ENCODE measurements around the gene CDH9. TPM values are rescaled to one million over a fixed set of nuclear protein-coding genes. Genes with fewer than 3 reads are reported as not detected.

The CDH9 gene
- polyA plus RNA-seq, 1 donor, result 0.91 TPM

GRCh38 chr5:26843677-26844076 is 194.7 kb downstream of the CDH9 start:
- Histone ChIP-seq H3K36me3 (ENCODE audit: control insufficient read depth, insufficient read depth, low read length) (no peaks in the 10 kb centered on the region), H3K4me1 (ENCODE audit: control insufficient read depth, insufficient read depth, low read length) (no peaks in the 10 kb centered on the region), H3K4me3 (ENCODE audit: low read length) (no peak overlapping the region), H3K9me3 (ENCODE audit: control insufficient read depth, low read depth, low read length) (no peaks in the 10 kb centered on the region), H3K27me3 (ENCODE audit: control insufficient read depth, insufficient read depth, low read length) (no peaks in the 10 kb centered on the region), H3K27ac (ENCODE audit: low read length) (no peak overlapping the region)
- WGBS (ENCODE audit: insufficient coverage, low lambda C conversion rate), result 80% methylated on average over 1 of the region's 2 CpGs
- no peak for DNase-seq

DNA sequence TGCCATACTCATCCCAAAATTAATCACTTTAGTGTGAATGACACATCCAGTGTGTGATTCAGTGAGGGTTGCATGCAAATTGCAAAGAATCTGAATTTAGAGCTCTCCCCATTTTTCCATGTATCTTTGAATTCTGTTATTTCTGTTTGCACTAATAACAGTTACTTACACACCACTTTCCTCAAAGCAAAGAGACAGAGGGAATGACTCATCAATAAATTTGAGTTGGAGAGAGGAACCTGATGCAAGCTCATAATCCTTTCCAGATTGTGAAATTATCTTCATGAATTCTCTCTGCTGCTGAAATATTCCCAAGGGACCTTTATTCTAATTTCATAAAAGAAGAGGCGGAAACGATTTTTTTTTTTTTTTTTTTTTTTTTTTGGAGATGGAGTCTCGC is 204.8 kb downstream of the CDH9 start:
- DNase-seq, result no peak
- Histone ChIP-seq H3K36me3 (ENCODE audit: control insufficient read depth, insufficient read depth, low read length) (no peaks in the 10 kb centered on the region), H3K4me1 (ENCODE audit: control insufficient read depth, insufficient read depth, low read length) (no peaks in the 10 kb centered on the region), H3K9me3 (ENCODE audit: control insufficient read depth, low read depth, low read length) (no peaks in the 10 kb centered on the region), H3K4me3 (ENCODE audit: low read length) (no peak overlapping the region), H3K27me3 (ENCODE audit: control insufficient read depth, insufficient read depth, low read length) (no peaks in the 10 kb centered on the region), H3K27ac (ENCODE audit: low read length) (no peak overlapping the region)
- no CpG with 5 or more reads among the region's 3 CpGs for WGBS (ENCODE audit: insufficient coverage, low lambda C conversion rate)

Measured in large intestine (tissue), 3 donors.